Stimulated activated CD4-positive, alpha-beta T cell treated with anti-CD3 and anti-CD28 coated beads, TNF-alpha, amount 100 ng/mL, for 1 hour (primary cell): ENCODE results near the gene OR6F1.
"Not testable (repeated sequence)": the region's sequence is repeated elsewhere in the genome, so short reads cannot be mapped to it uniquely, and the experiment has no call there.

Experiments used
- DNase-seq, 3 donors: peaks; one replicate each; pipeline ENCODE4 v3.0.0-alpha.2; 2020; ENCODE audit warnings: low read depth in 3 of 3, low spot score in 1 of 3

The OR6F1 gene

GRCh38 chr1:247716546-247716945 lies at the start of gene OR6F1:
TSS of gene OR6F1 (minus strand) at chr1:247716646. CDS start at chr1:247712755, 3,891 bp downstream.
- DNase-seq: no peak

GRCh38 chr1:247760456-247760855 lies 44.0 kb upstream of the OR6F1 start, which contains the start of gene OR1C1:
TSS of gene OR1C1 (minus strand) at chr1:247760556. CDS start at chr1:247758406, 2,150 bp downstream.
- DNase-seq: no peak

GRCh38 chr1:247754311-247754710 lies 37.9 kb upstream of the OR6F1 start:
- DNase-seq: not testable (repeated sequence)

- DNase-seq: no peak
These were observed 33.4 kb upstream of the OR6F1 start for GRCh38 chr1:247749870-247750269.

DNA sequence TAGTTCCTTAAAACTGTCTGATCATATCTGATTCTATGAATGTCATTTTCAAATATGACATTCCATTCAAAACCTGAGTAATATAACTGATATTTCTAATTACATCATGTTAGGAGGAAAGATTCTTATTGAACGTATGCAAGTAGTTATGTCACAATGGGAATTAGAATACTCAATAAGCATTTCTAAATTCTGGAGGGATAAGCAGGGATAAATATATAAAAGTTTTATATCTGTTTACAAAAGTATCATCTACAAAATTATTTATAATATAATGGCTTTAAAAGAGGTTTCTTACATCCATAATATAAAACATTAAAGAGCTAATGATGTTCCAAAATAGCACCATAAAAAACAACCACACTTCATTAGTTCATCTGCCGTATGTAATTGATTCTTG lies 31.6 kb upstream of the OR6F1 start, which contains the start of gene OR14A2:
Gene OR14A2 (minus strand): TSS at position 101 of the 400 bp plus-strand sequence.
- no peak for DNase-seq

- DNase-seq: no peak
These were observed 31.2 kb upstream of the OR6F1 start for GRCh38 chr1:247747616-247748015.

DNA sequence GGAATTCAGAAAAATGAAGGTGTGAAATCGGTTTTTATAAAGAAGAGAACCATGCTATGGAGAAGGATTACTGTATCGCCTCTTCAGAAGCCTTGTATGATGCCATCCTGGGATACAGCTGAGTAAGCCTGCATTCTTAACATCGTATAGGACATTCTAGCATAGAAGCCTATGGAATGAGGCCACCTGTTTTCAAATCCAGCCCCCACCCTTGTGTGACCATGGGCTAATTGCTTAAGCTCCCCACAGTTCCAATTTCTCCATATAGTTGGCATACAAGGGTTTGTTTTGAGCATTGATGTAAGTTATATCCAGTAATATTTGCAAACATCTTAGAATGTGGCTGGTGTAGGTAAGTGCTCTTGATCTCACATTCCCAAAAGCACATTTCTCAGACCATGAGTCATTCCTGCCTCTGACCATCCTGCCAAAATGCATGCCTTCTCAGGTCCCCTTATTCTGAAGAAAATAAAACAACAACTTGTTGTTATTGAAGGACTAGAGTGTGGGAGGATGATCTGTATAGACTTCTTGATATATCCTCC lies 30.0 kb upstream of the OR6F1 start:
- DNase-seq: no peak

DNA sequence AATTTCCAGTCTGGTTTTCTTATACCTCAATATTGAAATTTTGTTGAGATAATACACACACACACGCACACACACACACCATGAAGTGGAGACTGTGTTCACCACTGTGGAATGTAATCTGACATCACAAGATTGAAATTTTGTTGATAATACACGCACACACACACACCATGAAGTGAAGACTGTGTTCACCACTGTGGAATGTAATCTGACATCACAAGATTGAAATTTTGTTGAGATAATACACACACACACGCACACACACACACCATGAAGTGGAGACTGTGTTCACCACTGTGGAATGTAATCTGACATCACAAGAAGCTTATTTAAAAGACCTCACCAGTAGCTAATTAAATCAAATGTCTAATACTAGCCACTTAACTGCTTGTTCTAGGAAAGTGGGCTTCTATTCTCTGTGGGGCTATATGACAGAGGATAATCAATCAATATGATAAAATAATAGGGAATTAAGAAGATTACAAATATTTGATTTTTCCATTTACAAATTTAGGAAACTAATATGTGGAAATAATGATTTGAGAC lies 25.8 kb upstream of the OR6F1 start:
- not testable (repeated sequence) for DNase-seq

DNA sequence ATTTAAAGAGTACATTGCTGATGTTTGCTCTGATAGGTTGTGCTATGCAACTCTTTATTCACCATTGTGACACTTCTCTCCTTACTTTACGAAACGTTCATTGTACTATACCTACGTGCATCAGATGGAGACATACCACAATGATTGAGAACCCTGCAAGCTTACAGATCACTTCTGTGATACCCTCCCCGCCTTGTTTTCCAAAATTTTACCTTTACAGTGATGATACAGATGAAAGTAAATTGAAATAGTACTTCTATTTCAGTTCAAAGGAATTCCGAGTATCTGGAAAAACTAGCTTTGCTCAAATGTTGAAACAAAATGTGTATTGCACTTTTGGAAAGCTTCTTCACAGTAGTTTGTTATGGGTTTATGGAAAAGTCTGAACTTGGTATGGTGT lies 25.3 kb upstream of the OR6F1 start:
- no peak for DNase-seq

GRCh38 chr1:247740721-247741120 lies 24.3 kb upstream of the OR6F1 start:
- no peak for DNase-seq

GRCh38 chr1:247738315-247738714 lies 21.9 kb upstream of the OR6F1 start, which contains the start of gene OR14K1:
TSS of gene OR14K1 (plus strand) at chr1:247738615. CDS start at chr1:247738615, 0 bp downstream.
- no peak for DNase-seq

GRCh38 chr1:247721222-247721621 lies 4.8 kb upstream of the OR6F1 start:
- no peak for DNase-seq

DNA sequence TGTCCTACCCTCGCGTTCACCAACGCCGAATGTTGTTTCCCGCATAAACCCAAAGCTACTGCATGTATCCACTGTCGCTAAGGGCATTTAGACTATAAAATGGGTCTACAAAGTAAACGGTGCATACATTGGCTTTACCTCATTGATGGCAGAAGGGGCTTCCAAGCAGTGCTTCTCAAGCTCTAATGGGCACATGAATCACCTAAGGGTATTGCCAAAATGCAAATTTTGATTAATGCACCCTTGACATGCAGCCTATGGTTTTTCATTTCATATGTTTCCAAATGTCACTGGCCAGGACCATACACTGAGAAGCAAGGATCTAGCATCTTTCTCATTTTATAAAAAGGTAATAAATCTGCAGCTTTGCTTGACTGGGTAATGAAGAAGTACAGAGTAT lies 2.7 kb downstream of the OR6F1 start:
- no peak for DNase-seq

GRCh38 chr1:247710681-247711080 lies 5.8 kb downstream of the OR6F1 start:
- not testable (repeated sequence) for DNase-seq

- no peak for DNase-seq
These were observed 15.1 kb downstream of the OR6F1 start for GRCh38 chr1:247701338-247701737.

DNA sequence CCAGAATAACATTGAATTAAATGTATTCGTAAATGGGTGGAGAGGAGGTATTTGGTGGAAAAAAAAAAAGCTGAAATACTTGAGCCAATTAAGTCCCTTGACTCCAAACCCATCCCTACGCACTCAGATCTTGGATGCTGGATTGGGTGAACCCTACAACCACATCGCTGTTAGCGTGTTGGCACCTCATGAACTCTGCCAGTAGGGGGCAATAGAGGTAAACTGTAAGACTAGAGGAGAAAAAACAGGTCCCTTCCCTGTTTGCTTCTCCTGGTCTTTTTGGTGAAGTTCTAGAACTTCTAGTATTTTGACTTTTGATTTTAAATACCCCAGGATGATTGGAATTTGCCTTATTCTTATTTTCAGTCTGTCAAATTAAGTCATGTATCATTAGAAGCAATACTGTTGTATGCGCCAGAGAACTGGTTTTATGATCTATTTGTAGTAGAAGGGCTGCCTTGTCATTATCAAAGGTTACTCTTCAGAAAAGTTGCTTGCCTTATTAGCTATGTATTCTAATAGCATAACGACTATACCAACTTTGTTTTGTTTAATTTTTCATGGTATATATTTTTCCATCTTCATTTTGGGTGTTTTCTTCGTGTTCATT lies 35.1 kb downstream of the OR6F1 start:
- DNase-seq: peak in 1 of 3 donors; percentile 0

- no peak for DNase-seq
These were observed 36.3 kb downstream of the OR6F1 start for GRCh38 chr1:247680171-247680570.

GRCh38 chr1:247679639-247680038 lies 36.8 kb downstream of the OR6F1 start, which contains the start of gene OR13G1:
TSS of gene OR13G1 (minus strand) at chr1:247679739. CDS start at chr1:247673041, 6,698 bp downstream.
- DNase-seq: no peak

DNA sequence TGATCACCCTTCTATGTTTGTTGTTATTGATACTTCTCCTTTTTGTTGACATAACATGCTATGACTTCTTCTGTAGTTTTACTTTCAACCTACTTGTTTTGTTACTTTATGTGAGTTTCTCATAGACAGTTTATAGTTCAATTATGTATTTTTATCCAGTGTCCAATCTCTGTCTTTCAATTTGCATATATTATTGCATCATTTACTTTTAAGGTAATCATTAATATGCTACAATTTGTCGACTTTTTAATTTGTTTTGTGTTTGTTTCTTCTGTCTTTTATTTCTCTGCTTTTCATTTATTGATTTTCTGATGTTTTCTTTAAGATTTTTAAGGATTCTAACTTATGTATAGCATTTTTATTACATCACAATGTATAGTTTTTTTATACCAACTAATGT lies 47.2 kb downstream of the OR6F1 start:
- no peak for DNase-seq
